Measurements from ENCODE around the gene PBLD. TPM values are rescaled to one million over a fixed set of nuclear protein-coding genes. Genes with fewer than 3 reads are reported as not detected.
A peak's percentile ranks its signal among the peaks of the same experiment; 100 is the strongest.

PBLD gene
- polyA plus RNA-seq, 1 donor from 2014 or later, result 6.7 TPM

- TF ChIP-seq MXI1 (conservative IDR thresholded peaks at IDR 0.05; ENCODE audit: poor library complexity, severe bottlenecking) (no peak), RAD21 (conservative IDR thresholded peaks at IDR 0.05) (no peak), TAF1 (IDR thresholded peaks at IDR 0.05; ENCODE audit: low read depth) (no peak), EP300 (conservative IDR thresholded peaks at IDR 0.05; ENCODE audit: poor library complexity, severe bottlenecking) (no peak), EZH2 (IDR thresholded peaks at IDR 0.05; ENCODE audit: borderline replicate concordance, insufficient read depth, low read length, poor library complexity, severe bottlenecking) (no peak), SMC3 (conservative IDR thresholded peaks at IDR 0.05; ENCODE audit: poor library complexity) (no peak), POLR2AphosphoS5 (IDR thresholded peaks at IDR 0.05) (no peak)
- TF ChIP-seq, protein P1, sequence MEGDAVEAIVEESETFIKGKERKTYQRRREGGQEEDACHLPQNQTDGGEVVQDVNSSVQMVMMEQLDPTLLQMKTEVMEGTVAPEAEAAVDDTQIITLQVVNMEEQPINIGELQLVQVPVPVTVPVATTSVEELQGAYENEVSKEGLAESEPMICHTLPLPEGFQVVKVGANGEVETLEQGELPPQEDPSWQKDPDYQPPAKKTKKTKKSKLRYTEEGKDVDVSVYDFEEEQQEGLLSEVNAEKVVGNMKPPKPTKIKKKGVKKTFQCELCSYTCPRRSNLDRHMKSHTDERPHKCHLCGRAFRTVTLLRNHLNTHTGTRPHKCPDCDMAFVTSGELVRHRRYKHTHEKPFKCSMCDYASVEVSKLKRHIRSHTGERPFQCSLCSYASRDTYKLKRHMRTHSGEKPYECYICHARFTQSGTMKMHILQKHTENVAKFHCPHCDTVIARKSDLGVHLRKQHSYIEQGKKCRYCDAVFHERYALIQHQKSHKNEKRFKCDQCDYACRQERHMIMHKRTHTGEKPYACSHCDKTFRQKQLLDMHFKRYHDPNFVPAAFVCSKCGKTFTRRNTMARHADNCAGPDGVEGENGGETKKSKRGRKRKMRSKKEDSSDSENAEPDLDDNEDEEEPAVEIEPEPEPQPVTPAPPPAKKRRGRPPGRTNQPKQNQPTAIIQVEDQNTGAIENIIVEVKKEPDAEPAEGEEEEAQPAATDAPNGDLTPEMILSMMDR (IDR thresholded peaks at IDR 0.05; ENCODE audit: poor library complexity, severe bottlenecking), result no peak
- TF ChIP-seq, protein P2, sequence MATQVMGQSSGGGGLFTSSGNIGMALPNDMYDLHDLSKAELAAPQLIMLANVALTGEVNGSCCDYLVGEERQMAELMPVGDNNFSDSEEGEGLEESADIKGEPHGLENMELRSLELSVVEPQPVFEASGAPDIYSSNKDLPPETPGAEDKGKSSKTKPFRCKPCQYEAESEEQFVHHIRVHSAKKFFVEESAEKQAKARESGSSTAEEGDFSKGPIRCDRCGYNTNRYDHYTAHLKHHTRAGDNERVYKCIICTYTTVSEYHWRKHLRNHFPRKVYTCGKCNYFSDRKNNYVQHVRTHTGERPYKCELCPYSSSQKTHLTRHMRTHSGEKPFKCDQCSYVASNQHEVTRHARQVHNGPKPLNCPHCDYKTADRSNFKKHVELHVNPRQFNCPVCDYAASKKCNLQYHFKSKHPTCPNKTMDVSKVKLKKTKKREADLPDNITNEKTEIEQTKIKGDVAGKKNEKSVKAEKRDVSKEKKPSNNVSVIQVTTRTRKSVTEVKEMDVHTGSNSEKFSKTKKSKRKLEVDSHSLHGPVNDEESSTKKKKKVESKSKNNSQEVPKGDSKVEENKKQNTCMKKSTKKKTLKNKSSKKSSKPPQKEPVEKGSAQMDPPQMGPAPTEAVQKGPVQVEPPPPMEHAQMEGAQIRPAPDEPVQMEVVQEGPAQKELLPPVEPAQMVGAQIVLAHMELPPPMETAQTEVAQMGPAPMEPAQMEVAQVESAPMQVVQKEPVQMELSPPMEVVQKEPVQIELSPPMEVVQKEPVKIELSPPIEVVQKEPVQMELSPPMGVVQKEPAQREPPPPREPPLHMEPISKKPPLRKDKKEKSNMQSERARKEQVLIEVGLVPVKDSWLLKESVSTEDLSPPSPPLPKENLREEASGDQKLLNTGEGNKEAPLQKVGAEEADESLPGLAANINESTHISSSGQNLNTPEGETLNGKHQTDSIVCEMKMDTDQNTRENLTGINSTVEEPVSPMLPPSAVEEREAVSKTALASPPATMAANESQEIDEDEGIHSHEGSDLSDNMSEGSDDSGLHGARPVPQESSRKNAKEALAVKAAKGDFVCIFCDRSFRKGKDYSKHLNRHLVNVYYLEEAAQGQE (IDR thresholded peaks at IDR 0.05; ENCODE audit: borderline replicate concordance), result no peak
- Histone ChIP-seq H4K20me1 (ENCODE audit: insufficient read depth) (peaks cover 55% of the 10 kb centered on the region), H3F3A (ENCODE audit: insufficient read depth, low read length, poor library complexity, severe bottlenecking) (peaks cover 7% of the 10 kb centered on the region), H2AFZ (ENCODE audit: low read depth, low read length) (no peak overlapping the region), H3K36me3 (ENCODE audit: insufficient read depth, low read length) (no peaks in the 10 kb centered on the region), H3K27ac (ENCODE audit: low read length) (no peak overlapping the region), H3K4me2 (ENCODE audit: low read length) (peak overlapping the region; percentile 80), H3K9me3 (ENCODE audit: low read length) (no peaks in the 10 kb centered on the region), H3K9ac (ENCODE audit: low read length) (peak overlapping the region; percentile 99), H3K9me2 (ENCODE audit: insufficient read depth, low read length) (no peaks in the 10 kb centered on the region), H3K27me3 (ENCODE audit: insufficient read depth, low read depth, low read length) (no peaks in the 10 kb centered on the region), H3K4me3 (ENCODE audit: low read length) (peak overlapping the region; percentile 87), H3K79me2 (replicated peaks; ENCODE audit: insufficient read depth, low read length) (peaks cover 76% of the 10 kb centered on the region)
Observed at GRCh38 chr10:68334672-68335467, 2.1 kb upstream of the PBLD start.

- H3K4me2 ChIP-seq (ENCODE audit: low read length), result peak overlapping the region; percentile 80
- H2AFZ ChIP-seq (ENCODE audit: low read depth, low read length), result no peak overlapping the region
- H3K4me3 ChIP-seq (ENCODE audit: low read length), result peak overlapping the region; percentile 87
- no peaks in the 10 kb centered on the region for H3K36me3 ChIP-seq (ENCODE audit: insufficient read depth, low read length)
- no peak for TF ChIP-seq POLR2AphosphoS5 (IDR thresholded peaks at IDR 0.05)
- TF ChIP-seq MXI1 (conservative IDR thresholded peaks at IDR 0.05; ENCODE audit: poor library complexity, severe bottlenecking), result no peak
- no peak for TF ChIP-seq RAD21 (conservative IDR thresholded peaks at IDR 0.05)
- no peak for TF ChIP-seq EP300 (conservative IDR thresholded peaks at IDR 0.05; ENCODE audit: poor library complexity, severe bottlenecking)
- TF ChIP-seq SMC3 (conservative IDR thresholded peaks at IDR 0.05; ENCODE audit: poor library complexity), result no peak
- TF ChIP-seq TAF1 (IDR thresholded peaks at IDR 0.05; ENCODE audit: low read depth), result no peak
- TF ChIP-seq, protein P2 (IDR thresholded peaks at IDR 0.05; ENCODE audit: borderline replicate concordance), result no peak
- TF ChIP-seq EZH2 (IDR thresholded peaks at IDR 0.05; ENCODE audit: borderline replicate concordance, insufficient read depth, low read length, poor library complexity, severe bottlenecking), result no peak
- TF ChIP-seq, protein P1 (IDR thresholded peaks at IDR 0.05; ENCODE audit: poor library complexity, severe bottlenecking), result no peak
- H3K9ac ChIP-seq (ENCODE audit: low read length), result peak overlapping the region; percentile 99
- peaks cover 49% of the 10 kb centered on the region for H4K20me1 ChIP-seq (ENCODE audit: insufficient read depth)
- no peaks in the 10 kb centered on the region for H3K27me3 ChIP-seq (ENCODE audit: insufficient read depth, low read depth, low read length)
- no peaks in the 10 kb centered on the region for H3K9me2 ChIP-seq (ENCODE audit: insufficient read depth, low read length)
- H3F3A ChIP-seq (ENCODE audit: insufficient read depth, low read length, poor library complexity, severe bottlenecking), result peaks cover 5% of the 10 kb centered on the region
- peak overlapping the region; percentile 99 for H3K27ac ChIP-seq (ENCODE audit: low read length)
- peaks cover 68% of the 10 kb centered on the region for H3K79me2 ChIP-seq (replicated peaks; ENCODE audit: insufficient read depth, low read length)
- no peaks in the 10 kb centered on the region for H3K9me3 ChIP-seq (ENCODE audit: low read length)
Observed at GRCh38 chr10:68333440-68334431, 1.0 kb upstream of the PBLD start.
